Endothelial cell (in vitro differentiated cells): Measurements from ENCODE around the gene RGS16. TPM values are rescaled to one million over a fixed set of nuclear protein-coding genes. Genes with fewer than 3 reads are reported as not detected.
A peak's percentile ranks its signal among the peaks of the same experiment; 100 is the strongest.

ENCODE experiments used
- DNase-seq: peaks from one replicate; pipeline ENCODE4 v3.0.0; 2021; ENCODE audit warnings: low spot score
- H3K27ac Mint-ChIP-seq: one replicate; pipeline ENCODE4 v1.8.0; 2021; ENCODE audit warnings: mixed read lengths, inconsistent platforms; ENCODE audit not compliant: unreplicated experiment
- H3K27me3 Mint-ChIP-seq: one replicate; pipeline ENCODE4 v1.8.0; 2021; ENCODE audit warnings: mild to moderate bottlenecking, moderate library complexity, mixed read lengths, inconsistent platforms; ENCODE audit not compliant: unreplicated experiment
- H3K36me3 Mint-ChIP-seq: one replicate; pipeline ENCODE4 v1.8.0; 2021; ENCODE audit warnings: mild to moderate bottlenecking, low read depth, mixed read lengths, inconsistent platforms; ENCODE audit not compliant: unreplicated experiment
- H3K4me1 Mint-ChIP-seq: one replicate; pipeline ENCODE4 v1.8.0; 2021; ENCODE audit warnings: mild to moderate bottlenecking, mixed read lengths, inconsistent platforms; ENCODE audit not compliant: unreplicated experiment
- H3K4me3 Mint-ChIP-seq: one replicate; pipeline ENCODE4 v1.8.0; 2021; ENCODE audit warnings: mild to moderate bottlenecking, mixed read lengths, inconsistent platforms; ENCODE audit not compliant: unreplicated experiment
- H3K9me3 Mint-ChIP-seq: one replicate; pipeline ENCODE4 v1.8.0; 2021; ENCODE audit warnings: mixed read lengths, inconsistent platforms; ENCODE audit not compliant: unreplicated experiment
- CTCF ChIP-seq: fragments of 200-600 bp; sonication (generic); IDR thresholded peaks from one replicate; pipeline ENCODE4 v1.5.0; 2021; ENCODE audit warnings: antibody characterized with exemption; ENCODE audit not compliant: unreplicated experiment
- total RNA-seq: library from RNA; stranded (reverse); fragmentation: NEBNext Ultra II Directional; extraction: Animal tissue kit (Norgen Biotek cat#: 25700); gene quantifications from one replicate; pipeline ENCODE4 v1.2.1, GENCODE V29; 2021; ENCODE audit not compliant: unreplicated experiment

Gene RGS16
- total RNA-seq, 1 donor from 2014 or later = 11.8 TPM

GRCh38 chr1:182622901-182623528 is 18.8 kb upstream of the RGS16 start:
- no peak for TF ChIP-seq CTCF
- H3K27ac Mint-ChIP-seq = peak overlapping the region; percentile 21
- no peak overlapping the region for H3K4me3 Mint-ChIP-seq
- H3K4me1 Mint-ChIP-seq = peaks cover 63% of the 10 kb centered on the region
- peaks cover 3% of the 10 kb centered on the region for H3K27me3 Mint-ChIP-seq
- no peak for DNase-seq
- no peaks in the 10 kb centered on the region for H3K36me3 Mint-ChIP-seq
- H3K9me3 Mint-ChIP-seq = no peaks in the 10 kb centered on the region

GRCh38 chr1:182621906-182622305 is 17.7 kb upstream of the RGS16 start:
- Mint-ChIP-seq H3K27ac (no peak overlapping the region), H3K27me3 (peaks cover 3% of the 10 kb centered on the region), H3K4me3 (no peak overlapping the region), H3K9me3 (no peaks in the 10 kb centered on the region), H3K4me1 (peaks cover 66% of the 10 kb centered on the region), H3K36me3 (no peaks in the 10 kb centered on the region)
- TF ChIP-seq CTCF = no peak
- no peak for DNase-seq

- Mint-ChIP-seq H3K27me3 (peaks cover 8% of the 10 kb centered on the region), H3K4me1 (peaks cover 66% of the 10 kb centered on the region), H3K9me3 (no peaks in the 10 kb centered on the region), H3K4me3 (no peak overlapping the region), H3K27ac (no peak overlapping the region), H3K36me3 (no peaks in the 10 kb centered on the region)
- TF ChIP-seq CTCF = no peak
- DNase-seq = no peak
These were observed 16.9 kb upstream of the RGS16 start for GRCh38 chr1:182620924-182621585.

GRCh38 chr1:182617734-182618351 is 13.7 kb upstream of the RGS16 start:
- H3K27me3 Mint-ChIP-seq = peaks cover 13% of the 10 kb centered on the region
- peaks cover 60% of the 10 kb centered on the region for H3K4me1 Mint-ChIP-seq
- no peaks in the 10 kb centered on the region for H3K36me3 Mint-ChIP-seq
- H3K9me3 Mint-ChIP-seq = no peaks in the 10 kb centered on the region
- no peak for TF ChIP-seq CTCF
- H3K4me3 Mint-ChIP-seq = no peak overlapping the region
- H3K27ac Mint-ChIP-seq = no peak overlapping the region
- no peak for DNase-seq

- H3K27ac Mint-ChIP-seq = peak overlapping the region; percentile 48
- TF ChIP-seq CTCF = no peak
- H3K27me3 Mint-ChIP-seq = peaks cover 14% of the 10 kb centered on the region
- peaks cover 66% of the 10 kb centered on the region for H3K4me1 Mint-ChIP-seq
- H3K4me3 Mint-ChIP-seq = no peak overlapping the region
- H3K9me3 Mint-ChIP-seq = no peaks in the 10 kb centered on the region
- no peak for DNase-seq
- H3K36me3 Mint-ChIP-seq = no peaks in the 10 kb centered on the region
These were observed 12.8 kb upstream of the RGS16 start for GRCh38 chr1:182617014-182617429.
